Astrocyte (in vitro differentiated cells and primary cell): ENCODE data around the gene TMEM14A. TPM values are rescaled to one million over a fixed set of nuclear protein-coding genes. Genes with fewer than 3 reads are reported as not detected.

Experiments used
- DNase-seq: peaks from one replicate; pipeline ENCODE4 v3.0.0-alpha.2; 2010; ENCODE audit warnings: low read depth
- FAIRE-seq: peaks from 2 replicates; lab custom pipeline; 2011; peaks lifted over from hg19 to GRCh38; lab: Jason Lieb, UNC
- H2AFZ ChIP-seq: 2 replicates; pipeline ENCODE4 v1.6.0; 2012; ENCODE audit warnings: low read depth, low read length, inconsistent platforms
- H3K27ac ChIP-seq: 2 replicates; pipeline ENCODE4 v1.5.1; 2011; ENCODE audit warnings: low read depth, low read length, inconsistent platforms
- H3K27me3 ChIP-seq: 2 replicates; pipeline ENCODE4 v1.6.0; 2011; ENCODE audit warnings: low read length, inconsistent platforms; ENCODE audit not compliant: insufficient read depth
- H3K36me3 ChIP-seq: 2 replicates; pipeline ENCODE4 v1.5.1; 2011; ENCODE audit warnings: low read length, inconsistent platforms; ENCODE audit not compliant: insufficient read depth
- H3K4me1 ChIP-seq: 2 replicates; pipeline ENCODE4 v1.5.1; 2011; ENCODE audit warnings: low read length, inconsistent platforms; ENCODE audit not compliant: insufficient read depth
- H3K4me2 ChIP-seq: 2 replicates; pipeline ENCODE4 v1.6.0; 2012; ENCODE audit warnings: low read length, inconsistent platforms
- H3K4me3 ChIP-seq: 2 replicates; pipeline ENCODE4 v1.5.1; 2011; ENCODE audit warnings: low read depth, mild to moderate bottlenecking, low read length, inconsistent platforms; ENCODE audit not compliant: insufficient read depth
- H3K79me2 ChIP-seq: 2 replicates; pipeline ENCODE4 v1.6.0; 2012; ENCODE audit warnings: mild to moderate bottlenecking, low read length, inconsistent platforms; ENCODE audit not compliant: insufficient read depth
- H3K9ac ChIP-seq: 2 replicates; pipeline ENCODE4 v1.6.0; 2012; ENCODE audit warnings: mild to moderate bottlenecking, low read length, inconsistent platforms
- H3K9me3 ChIP-seq: 2 replicates; pipeline ENCODE4 v1.5.1; 2012; ENCODE audit warnings: low read depth, mild to moderate bottlenecking, low read length, inconsistent platforms; ENCODE audit not compliant: insufficient read depth
- H4K20me1 ChIP-seq: 2 replicates; pipeline ENCODE4 v1.6.0; 2012; ENCODE audit warnings: low read length, inconsistent platforms; ENCODE audit not compliant: insufficient read depth
- H3K27ac Mint-ChIP-seq: one replicate; pipeline ENCODE4 v1.8.0; 2021; ENCODE audit warnings: mild to moderate bottlenecking, mixed read lengths; ENCODE audit not compliant: unreplicated experiment
- H3K27me3 Mint-ChIP-seq: one replicate; pipeline ENCODE4 v1.8.0; 2021; ENCODE audit warnings: low read depth, mixed read lengths; ENCODE audit not compliant: unreplicated experiment
- H3K36me3 Mint-ChIP-seq: one replicate; pipeline ENCODE4 v1.8.0; 2021; ENCODE audit warnings: low read depth, mixed read lengths; ENCODE audit not compliant: unreplicated experiment
- H3K4me1 Mint-ChIP-seq: one replicate; pipeline ENCODE4 v1.8.0; 2021; ENCODE audit warnings: low read depth, mixed read lengths; ENCODE audit not compliant: unreplicated experiment
- H3K4me3 Mint-ChIP-seq: one replicate; pipeline ENCODE4 v1.8.0; 2021; ENCODE audit warnings: mild to moderate bottlenecking, moderate library complexity, mixed read lengths; ENCODE audit not compliant: unreplicated experiment
- H3K9me3 Mint-ChIP-seq: one replicate; pipeline ENCODE4 v1.8.0; 2021; ENCODE audit warnings: mild to moderate bottlenecking, mixed read lengths; ENCODE audit not compliant: unreplicated experiment
- CTCF ChIP-seq: IDR thresholded peaks from 2 replicates; pipeline ENCODE4 v1.5.1; 2011; ENCODE audit warnings: low read depth, mild to moderate bottlenecking, inconsistent platforms, low read length, moderate library complexity; ENCODE audit not compliant: insufficient read depth
- EZH2 ChIP-seq: IDR thresholded peaks from 2 replicates; pipeline ENCODE4 v1.6.1; 2012; ENCODE audit warnings: mild to moderate bottlenecking, low read length, inconsistent platforms; ENCODE audit not compliant: insufficient read depth
- total RNA-seq: library from RNA; stranded (reverse); gene quantifications from 2 replicates; pipeline ENCODE4 v1.2.1, GENCODE V29; 2021

TMEM14A gene
- total RNA-seq, 1 donor from 2014 or later = 29.7 TPM

GRCh38 chr6:52647199-52647598 is 23.7 kb upstream of the TMEM14A start:
- Histone ChIP-seq H3K4me1 (no peaks in the 10 kb centered on the region), H3K9ac (no peak overlapping the region), H4K20me1 (no peaks in the 10 kb centered on the region), H3K36me3 (no peaks in the 10 kb centered on the region), H2AFZ (no peak overlapping the region), H3K4me3 (no peak overlapping the region), H3K4me2 (no peak overlapping the region), H3K79me2 (no peaks in the 10 kb centered on the region), H3K27me3 (no peaks in the 10 kb centered on the region), H3K27ac (no peak overlapping the region), H3K9me3 (no peaks in the 10 kb centered on the region)
- Mint-ChIP-seq H3K27ac (peak overlapping the region; percentile 67), H3K36me3 (no peaks in the 10 kb centered on the region), H3K9me3 (peaks cover 3% of the 10 kb centered on the region), H3K4me3 (no peak overlapping the region), H3K4me1 (peaks cover 40% of the 10 kb centered on the region), H3K27me3 (no peaks in the 10 kb centered on the region)
- DNase-seq = no peak
- FAIRE-seq = peak; percentile 37
- TF ChIP-seq CTCF (no peak), EZH2 (no peak)

- Histone ChIP-seq H3K4me2 (no peak overlapping the region), H3K36me3 (no peaks in the 10 kb centered on the region), H3K4me1 (no peaks in the 10 kb centered on the region), H3K9me3 (no peaks in the 10 kb centered on the region), H3K4me3 (no peak overlapping the region), H3K27ac (no peak overlapping the region), H3K27me3 (no peaks in the 10 kb centered on the region), H3K79me2 (no peaks in the 10 kb centered on the region), H4K20me1 (no peaks in the 10 kb centered on the region), H3K9ac (no peak overlapping the region), H2AFZ (no peak overlapping the region)
- H3K4me1 Mint-ChIP-seq = peaks cover 24% of the 10 kb centered on the region
- H3K9me3 Mint-ChIP-seq = peaks cover 5% of the 10 kb centered on the region
- no peak for TF ChIP-seq CTCF
- no peak for TF ChIP-seq EZH2
- DNase-seq (peak; percentile 26), FAIRE-seq (no peak)
- no peak overlapping the region for H3K27ac Mint-ChIP-seq
- H3K4me3 Mint-ChIP-seq = no peak overlapping the region
- no peaks in the 10 kb centered on the region for H3K27me3 Mint-ChIP-seq
- H3K36me3 Mint-ChIP-seq = no peaks in the 10 kb centered on the region
Observed at GRCh38 chr6:52649536-52650160, 21.3 kb upstream of the TMEM14A start.

- TF ChIP-seq CTCF (no peak), EZH2 (no peak)
- H3K27me3 Mint-ChIP-seq = no peaks in the 10 kb centered on the region
- H3K36me3 Mint-ChIP-seq = no peaks in the 10 kb centered on the region
- H3K9ac ChIP-seq = no peak overlapping the region
- H2AFZ ChIP-seq = no peak overlapping the region
- H3K9me3 ChIP-seq = no peaks in the 10 kb centered on the region
- no peak overlapping the region for H3K27ac Mint-ChIP-seq
- no peaks in the 10 kb centered on the region for H3K36me3 ChIP-seq
- FAIRE-seq (no peak), DNase-seq (no peak)
- H3K4me3 Mint-ChIP-seq = no peak overlapping the region
- no peaks in the 10 kb centered on the region for H3K79me2 ChIP-seq
- no peaks in the 10 kb centered on the region for H3K27me3 ChIP-seq
- H3K9me3 Mint-ChIP-seq = peaks cover 5% of the 10 kb centered on the region
- H3K27ac ChIP-seq = no peak overlapping the region
- no peaks in the 10 kb centered on the region for H3K4me1 ChIP-seq
- no peak overlapping the region for H3K4me2 ChIP-seq
- H4K20me1 ChIP-seq = no peaks in the 10 kb centered on the region
- peaks cover 24% of the 10 kb centered on the region for H3K4me1 Mint-ChIP-seq
- H3K4me3 ChIP-seq = no peak overlapping the region
Observed at GRCh38 chr6:52650941-52651340, 20.0 kb upstream of the TMEM14A start.
